Endodermal cell (in vitro differentiated cells): ENCODE measurements around the gene UGCG. TPM values are rescaled to one million over a fixed set of nuclear protein-coding genes. Genes with fewer than 3 reads are reported as not detected.

Experiments
- DNase-seq: peaks from one replicate; pipeline ENCODE4 v3.0.0-alpha.2; 2017
- H3K27ac ChIP-seq: 2 replicates; pipeline ENCODE4 v1.5.1; 2013; ENCODE audit warnings: mild to moderate bottlenecking, low read depth, low read length, moderate library complexity
- H3K27me3 ChIP-seq: 2 replicates; pipeline ENCODE4 v1.6.1; 2013; ENCODE audit warnings: mild to moderate bottlenecking, low read length, moderate library complexity; ENCODE audit not compliant: insufficient read depth, control insufficient read depth, poor library complexity, severe bottlenecking
- H3K36me3 ChIP-seq: 2 replicates; pipeline ENCODE4 v1.7.0; 2013; ENCODE audit warnings: mild to moderate bottlenecking, low read length, moderate library complexity; ENCODE audit not compliant: control insufficient read depth, insufficient read depth
- H3K4me1 ChIP-seq: one replicate; pipeline ENCODE4 v1.7.0; 2013; ENCODE audit warnings: low read length; ENCODE audit not compliant: control insufficient read depth, insufficient read depth
- H3K4me3 ChIP-seq: 2 replicates; pipeline ENCODE4 v1.5.1; 2013; ENCODE audit warnings: mild to moderate bottlenecking, low read length, moderate library complexity
- H3K9ac ChIP-seq: 2 replicates; pipeline ENCODE4 v1.6.1; 2013; ENCODE audit warnings: mild to moderate bottlenecking, low read length, moderate library complexity; ENCODE audit not compliant: poor library complexity, severe bottlenecking; ENCODE audit errors: extremely low read depth
- H3K9me3 ChIP-seq: 2 replicates; pipeline ENCODE4 v1.6.1; 2013; ENCODE audit warnings: mild to moderate bottlenecking, low read length, moderate library complexity; ENCODE audit not compliant: control insufficient read depth
- H3K27ac Mint-ChIP-seq: 2 replicates; pipeline ENCODE4 v1.8.0; 2020; ENCODE audit warnings: mixed read lengths
- H3K27me3 Mint-ChIP-seq: 2 replicates; pipeline ENCODE4 v1.8.0; 2021; ENCODE audit warnings: mild to moderate bottlenecking, mixed read lengths; ENCODE audit not compliant: insufficient read depth
- H3K36me3 Mint-ChIP-seq: 2 replicates; pipeline ENCODE4 v1.8.0; 2020; ENCODE audit warnings: low read depth, mixed read lengths
- H3K4me1 Mint-ChIP-seq: 2 replicates; pipeline ENCODE4 v1.8.0; 2020; ENCODE audit warnings: mixed read lengths
- H3K4me3 Mint-ChIP-seq: 2 replicates; pipeline ENCODE4 v1.8.0; 2020; ENCODE audit warnings: mild to moderate bottlenecking, moderate library complexity, mixed read lengths
- H3K9me3 Mint-ChIP-seq: 2 replicates; pipeline ENCODE4 v1.8.0; 2020; ENCODE audit warnings: mild to moderate bottlenecking, mixed read lengths
- CTCF ChIP-seq: fragments of 200-600 bp; sonication (generic); conservative IDR thresholded peaks from 2 replicates; pipeline ENCODE4 v1.5.0; 2021; ENCODE audit warnings: antibody characterized with exemption, mild to moderate bottlenecking
- WGBS, 2 experiments: methylation state at CpG; one replicate each; pipeline versions ENCODE4 v1.1.5 to v1.1.7; 2013; ENCODE audit warnings: missing lambda C conversion rate in 2 of 2, mixed read lengths in 1 of 2; ENCODE audit not compliant: insufficient coverage in 1 of 2, insufficient read length in 1 of 2; 5-methylcytosine and 5-hydroxymethylcytosine counted together
- total RNA-seq, 2 donors: library from RNA; stranded (reverse); fragmentation: NEBNext Ultra II Directional in 1 of 2; extraction: Animal tissue kit (Norgen Biotek cat#: 25700) in 1 of 2; gene quantifications; 2 replicates in 1 of 2; 3 replicates in 1 of 2; pipeline ENCODE4 v1.2.1, GENCODE V29; 2021

Gene UGCG
- total RNA-seq, 2 donors from 2014 or later = 20.0 to 22.4 TPM

- Mint-ChIP-seq H3K4me1 (no peaks in the 10 kb centered on the region), H3K4me3 (no peak overlapping the region), H3K27me3 (no peaks in the 10 kb centered on the region), H3K9me3 (no peaks in the 10 kb centered on the region), H3K27ac (no peak overlapping the region), H3K36me3 (peaks cover 39% of the 10 kb centered on the region)
- Histone ChIP-seq H3K4me1 (no peaks in the 10 kb centered on the region), H3K27ac (no peak overlapping the region), H3K27me3 (no peaks in the 10 kb centered on the region), H3K9me3 (no peaks in the 10 kb centered on the region), H3K4me3 (no peak overlapping the region), H3K9ac (no peak overlapping the region), H3K36me3 (peaks cover 23% of the 10 kb centered on the region)
- no peak for TF ChIP-seq CTCF
- no peak for DNase-seq
- 88% methylated on average over 3 of the region's 3 CpGs; no CpG with 5 or more reads in 1 of the 2 experiments for whole genome bisulfite sequencing, 2 experiments
Observed at GRCh38 chr9:111916234-111916645, 19.6 kb downstream of the UGCG start.

GRCh38 chr9:111917201-111917600 lies 20.6 kb downstream of the UGCG start:
- Histone ChIP-seq H3K27ac (no peak overlapping the region), H3K9ac (no peak overlapping the region), H3K36me3 (peaks cover 24% of the 10 kb centered on the region), H3K4me3 (no peak overlapping the region), H3K27me3 (no peaks in the 10 kb centered on the region), H3K9me3 (no peaks in the 10 kb centered on the region), H3K4me1 (no peaks in the 10 kb centered on the region)
- Mint-ChIP-seq H3K9me3 (no peaks in the 10 kb centered on the region), H3K4me1 (no peaks in the 10 kb centered on the region), H3K36me3 (peaks cover 39% of the 10 kb centered on the region), H3K27ac (no peak overlapping the region), H3K27me3 (no peaks in the 10 kb centered on the region), H3K4me3 (no peak overlapping the region)
- DNase-seq = no peak
- 87 to 97% methylated on average over 3 to 5 of the region's 5 CpGs for WGBS, 2 experiments
- TF ChIP-seq CTCF = no peak

- H3K4me3 Mint-ChIP-seq = no peak overlapping the region
- Histone ChIP-seq H3K4me1 (no peaks in the 10 kb centered on the region), H3K36me3 (peaks cover 31% of the 10 kb centered on the region), H3K9me3 (no peaks in the 10 kb centered on the region), H3K27ac (no peak overlapping the region), H3K4me3 (no peak overlapping the region), H3K9ac (no peak overlapping the region), H3K27me3 (no peaks in the 10 kb centered on the region)
- H3K27ac Mint-ChIP-seq = no peak overlapping the region
- no peak for DNase-seq
- peaks cover 39% of the 10 kb centered on the region for H3K36me3 Mint-ChIP-seq
- WGBS, 2 experiments = 94 to 95% methylated on average over 7 to 9 of the region's 9 CpGs
- no peak for TF ChIP-seq CTCF
- peaks cover 7% of the 10 kb centered on the region for H3K4me1 Mint-ChIP-seq
- H3K27me3 Mint-ChIP-seq = no peaks in the 10 kb centered on the region
- no peaks in the 10 kb centered on the region for H3K9me3 Mint-ChIP-seq
Observed at GRCh38 chr9:111917980-111918379, 21.4 kb downstream of the UGCG start.
